ENCODE data around the gene GLS2.
A peak's percentile ranks its signal among the peaks of the same experiment; 100 is the strongest.

The GLS2 gene

GRCh38 chr12:56484566-56484965 lies 3.4 kb downstream of the GLS2 start:
- H3K79me1 ChIP-seq (replicated peaks; ENCODE audit: low read length, poor library complexity, severe bottlenecking): no peaks in the 10 kb centered on the region
- H3K4me2 ChIP-seq (ENCODE audit: low read length, poor library complexity, severe bottlenecking): no peak overlapping the region
- H3K9ac ChIP-seq (ENCODE audit: low read length): no peak overlapping the region
- H2AK5ac ChIP-seq (ENCODE audit: low read length, severe bottlenecking): no peak overlapping the region
- no peak overlapping the region for H2BK5ac ChIP-seq (ENCODE audit: low read depth, low read length, poor library complexity, severe bottlenecking)
- H3K27ac ChIP-seq (ENCODE audit: low read length, poor library complexity, severe bottlenecking): no peak overlapping the region
- H2BK15ac ChIP-seq (ENCODE audit: low read depth, poor library complexity, severe bottlenecking): no peak overlapping the region
- H2BK120ac ChIP-seq (ENCODE audit: low read depth, low read length): no peak overlapping the region
- no peak overlapping the region for H4K91ac ChIP-seq (ENCODE audit: low read length)
- H3K4me3 ChIP-seq (ENCODE audit: insufficient read depth in 1 of 2, low read depth in 1 of 2, low read length in 2 of 2): no peak overlapping the region
- H3K4me1 ChIP-seq (ENCODE audit: control insufficient read depth, insufficient read depth, low read depth, low read length): peaks cover 14% of the 10 kb centered on the region
- no peak overlapping the region for H2AFZ ChIP-seq (ENCODE audit: low read depth, low read length)
- DNase-seq: no peak
- no CpG with 5 or more reads among the region's 1 CpG for WGBS
- H3K27me3 ChIP-seq (ENCODE audit: control insufficient read depth in 1 of 2, insufficient read depth in 1 of 2, low read length in 2 of 2): peaks cover 25 to 28% of the 10 kb centered on the region in 2 experiments
- no peak overlapping the region for H2BK12ac ChIP-seq (ENCODE audit: low read length in 2 of 2)
- no peak overlapping the region for H3K14ac ChIP-seq (ENCODE audit: low read length in 2 of 2)
- H3K18ac ChIP-seq (ENCODE audit: low read depth in 1 of 2, low read length in 2 of 2): no peak overlapping the region
- no peaks in the 10 kb centered on the region for H3K9me3 ChIP-seq (ENCODE audit: control insufficient read depth, low read length)
- H3K23ac ChIP-seq (ENCODE audit: low read length in 2 of 2): no peak overlapping the region
- H3K4ac ChIP-seq (ENCODE audit: low read depth in 1 of 2, low read length in 2 of 2): no peak overlapping the region
- H4K8ac ChIP-seq (ENCODE audit: low read length): no peak overlapping the region
- no peaks in the 10 kb centered on the region for H3K36me3 ChIP-seq (ENCODE audit: control insufficient read depth in 1 of 2, insufficient read depth in 2 of 2, low read depth in 1 of 2, low read length in 2 of 2)

GRCh38 chr12:56479625-56480024 lies 8.3 kb downstream of the GLS2 start:
- H4K91ac ChIP-seq (ENCODE audit: low read length): no peak overlapping the region
- no peak overlapping the region for H2BK5ac ChIP-seq (ENCODE audit: low read depth, low read length, poor library complexity, severe bottlenecking)
- no peak overlapping the region for H2AK5ac ChIP-seq (ENCODE audit: low read length, severe bottlenecking)
- no peak overlapping the region for H4K8ac ChIP-seq (ENCODE audit: low read length)
- no peak overlapping the region for H3K27ac ChIP-seq (ENCODE audit: low read length, poor library complexity, severe bottlenecking)
- no peak overlapping the region for H3K23ac ChIP-seq (ENCODE audit: low read length in 2 of 2)
- H2BK12ac ChIP-seq (ENCODE audit: low read length in 2 of 2): no peak overlapping the region
- no peak overlapping the region for H3K4me3 ChIP-seq (ENCODE audit: insufficient read depth in 1 of 2, low read depth in 1 of 2, low read length in 2 of 2)
- no peak overlapping the region for H2BK120ac ChIP-seq (ENCODE audit: low read depth, low read length)
- WGBS: 93% methylated on average over 7 of the region's 7 CpGs
- no peak overlapping the region for H3K4me2 ChIP-seq (ENCODE audit: low read length, poor library complexity, severe bottlenecking)
- no peaks in the 10 kb centered on the region for H3K9me3 ChIP-seq (ENCODE audit: control insufficient read depth, low read length)
- no peak for DNase-seq
- H3K27me3 ChIP-seq (ENCODE audit: control insufficient read depth in 1 of 2, insufficient read depth in 1 of 2, low read length in 2 of 2): no peaks in the 10 kb centered on the region
- H3K79me1 ChIP-seq (replicated peaks; ENCODE audit: low read length, poor library complexity, severe bottlenecking): peaks cover 5% of the 10 kb centered on the region
- H3K4ac ChIP-seq (ENCODE audit: low read depth in 1 of 2, low read length in 2 of 2): no peak overlapping the region
- H3K9ac ChIP-seq (ENCODE audit: low read length): no peak overlapping the region
- no peaks in the 10 kb centered on the region for H3K4me1 ChIP-seq (ENCODE audit: control insufficient read depth, insufficient read depth, low read depth, low read length)
- no peak overlapping the region for H3K18ac ChIP-seq (ENCODE audit: low read depth in 1 of 2, low read length in 2 of 2)
- H2BK15ac ChIP-seq (ENCODE audit: low read depth, poor library complexity, severe bottlenecking): no peak overlapping the region
- no peak overlapping the region for H2AFZ ChIP-seq (ENCODE audit: low read depth, low read length)
- H3K14ac ChIP-seq (ENCODE audit: low read length in 2 of 2): no peak overlapping the region
- H3K36me3 ChIP-seq (ENCODE audit: control insufficient read depth in 1 of 2, insufficient read depth in 2 of 2, low read depth in 1 of 2, low read length in 2 of 2): peaks cover 2 to 6% of the 10 kb centered on the region in 2 experiments

GRCh38 chr12:56477521-56478225 lies 10.3 kb downstream of the GLS2 start:
- no peak overlapping the region for H3K4me3 ChIP-seq (ENCODE audit: insufficient read depth in 1 of 2, low read depth in 1 of 2, low read length in 2 of 2)
- WGBS: 92% methylated on average over 6 of the region's 6 CpGs

GRCh38 chr12:56476972-56477432 lies 11.0 kb downstream of the GLS2 start:
- H2BK15ac ChIP-seq (ENCODE audit: low read depth, poor library complexity, severe bottlenecking): no peak overlapping the region
- DNase-seq: no peak
- no peaks in the 10 kb centered on the region for H3K4me1 ChIP-seq (ENCODE audit: control insufficient read depth, insufficient read depth, low read depth, low read length)
- no peaks in the 10 kb centered on the region for H3K9me3 ChIP-seq (ENCODE audit: control insufficient read depth, low read length)
- no peak overlapping the region for H3K4me3 ChIP-seq (ENCODE audit: insufficient read depth in 1 of 2, low read depth in 1 of 2, low read length in 2 of 2)
- no peak overlapping the region for H3K9ac ChIP-seq (ENCODE audit: low read length)
- peaks cover 11% of the 10 kb centered on the region for H3K79me1 ChIP-seq (replicated peaks; ENCODE audit: low read length, poor library complexity, severe bottlenecking)
- no peak overlapping the region for H3K18ac ChIP-seq (ENCODE audit: low read depth in 1 of 2, low read length in 2 of 2)
- H3K4ac ChIP-seq (ENCODE audit: low read depth in 1 of 2, low read length in 2 of 2): no peak overlapping the region
- H2AFZ ChIP-seq (ENCODE audit: low read depth, low read length): no peak overlapping the region
- H4K8ac ChIP-seq (ENCODE audit: low read length): no peak overlapping the region
- H3K27me3 ChIP-seq (ENCODE audit: control insufficient read depth in 1 of 2, insufficient read depth in 1 of 2, low read length in 2 of 2): no peaks in the 10 kb centered on the region
- H2BK12ac ChIP-seq (ENCODE audit: low read length in 2 of 2): no peak overlapping the region
- H3K14ac ChIP-seq (ENCODE audit: low read length in 2 of 2): no peak overlapping the region
- no peak overlapping the region for H3K27ac ChIP-seq (ENCODE audit: low read length, poor library complexity, severe bottlenecking)
- H4K91ac ChIP-seq (ENCODE audit: low read length): no peak overlapping the region
- 100% methylated on average over 1 of the region's 1 CpG for WGBS
- no peak overlapping the region for H2BK5ac ChIP-seq (ENCODE audit: low read depth, low read length, poor library complexity, severe bottlenecking)
- H3K4me2 ChIP-seq (ENCODE audit: low read length, poor library complexity, severe bottlenecking): no peak overlapping the region
- no peak overlapping the region for H2BK120ac ChIP-seq (ENCODE audit: low read depth, low read length)
- H3K23ac ChIP-seq (ENCODE audit: low read length in 2 of 2): peak overlapping the region in 1 of 2 experiments; percentile 36
- H3K36me3 ChIP-seq (ENCODE audit: control insufficient read depth in 1 of 2, insufficient read depth in 2 of 2, low read depth in 1 of 2, low read length in 2 of 2): peaks cover 9 to 16% of the 10 kb centered on the region in 2 experiments
- H2AK5ac ChIP-seq (ENCODE audit: low read length, severe bottlenecking): no peak overlapping the region

More at GRCh38 chr12:56477521-56478225, 10.3 kb downstream of the GLS2 start:
- H3K18ac ChIP-seq (ENCODE audit: low read depth in 1 of 2, low read length in 2 of 2): no peak overlapping the region
- H3K14ac ChIP-seq (ENCODE audit: low read length in 2 of 2): no peak overlapping the region
- H3K4ac ChIP-seq (ENCODE audit: low read depth in 1 of 2, low read length in 2 of 2): no peak overlapping the region
- no peak overlapping the region for H4K91ac ChIP-seq (ENCODE audit: low read length)
- no peak overlapping the region for H3K23ac ChIP-seq (ENCODE audit: low read length in 2 of 2)
- no peak overlapping the region for H2BK5ac ChIP-seq (ENCODE audit: low read depth, low read length, poor library complexity, severe bottlenecking)
- H3K79me1 ChIP-seq (replicated peaks; ENCODE audit: low read length, poor library complexity, severe bottlenecking): peaks cover 11% of the 10 kb centered on the region
- H3K9ac ChIP-seq (ENCODE audit: low read length): no peak overlapping the region
- H3K4me2 ChIP-seq (ENCODE audit: low read length, poor library complexity, severe bottlenecking): no peak overlapping the region
- no peaks in the 10 kb centered on the region for H3K9me3 ChIP-seq (ENCODE audit: control insufficient read depth, low read length)
- no peak overlapping the region for H4K8ac ChIP-seq (ENCODE audit: low read length)
- H2BK120ac ChIP-seq (ENCODE audit: low read depth, low read length): no peak overlapping the region
- H2AFZ ChIP-seq (ENCODE audit: low read depth, low read length): no peak overlapping the region
- H3K4me1 ChIP-seq (ENCODE audit: control insufficient read depth, insufficient read depth, low read depth, low read length): no peaks in the 10 kb centered on the region
- peaks cover 9% of the 10 kb centered on the region in 2 experiments for H3K36me3 ChIP-seq (ENCODE audit: control insufficient read depth in 1 of 2, insufficient read depth in 2 of 2, low read depth in 1 of 2, low read length in 2 of 2)
- no peak overlapping the region for H2BK15ac ChIP-seq (ENCODE audit: low read depth, poor library complexity, severe bottlenecking)
- no peaks in the 10 kb centered on the region for H3K27me3 ChIP-seq (ENCODE audit: control insufficient read depth in 1 of 2, insufficient read depth in 1 of 2, low read length in 2 of 2)
- no peak overlapping the region for H2BK12ac ChIP-seq (ENCODE audit: low read length in 2 of 2)
- H2AK5ac ChIP-seq (ENCODE audit: low read length, severe bottlenecking): no peak overlapping the region
- H3K27ac ChIP-seq (ENCODE audit: low read length, poor library complexity, severe bottlenecking): no peak overlapping the region
- DNase-seq: no peak
